Ovary (tissue), 9 donors: ENCODE data around the gene LIMS2. TPM values are rescaled to one million over a fixed set of nuclear protein-coding genes. Genes with fewer than 3 reads are reported as not detected.

Source experiments
- DNase-seq, 5 donors: peaks; one replicate each; pipeline ENCODE4 v3.0.0-alpha.2; 2019 to 2020
- H3K27ac ChIP-seq, 2 donors: fragments of 200-600 bp; one replicate each; pipeline versions ENCODE4 v1.5.1 to v1.8.0; 2019 to 2022
- H3K27me3 ChIP-seq: fragments of 200-600 bp; one replicate; pipeline ENCODE4 v1.8.0; 2022
- H3K36me3 ChIP-seq: fragments of 200-600 bp; sonication (generic); one replicate; pipeline ENCODE4 v1.5.1; 2019
- H3K4me1 ChIP-seq: one replicate; pipeline ENCODE4 v1.8.1; 2013; ENCODE audit warnings: mild to moderate bottlenecking, moderate library complexity; ENCODE audit not compliant: insufficient read depth
- H3K4me3 ChIP-seq: fragments of 200-600 bp; sonication (generic); one replicate; pipeline ENCODE4 v1.5.1; 2017
- H3K9me3 ChIP-seq, 2 donors: fragments of 200-600 bp in 1 of 2; sonication (generic) in 1 of 2; one replicate each; pipeline versions ENCODE4 v1.5.1 to v1.8.1; 2013 to 2019; ENCODE audit warnings: mild to moderate bottlenecking in 1 of 2, moderate library complexity in 1 of 2
- EP300 ChIP-seq: sonication (generic); formaldehyde crosslinking; IDR thresholded peaks from one replicate; pipeline ENCODE4 v1.6.1; 2017; ENCODE audit warnings: antibody characterized with exemption
- POLR2A ChIP-seq: fragments of 450-650 bp; IDR thresholded peaks from one replicate; pipeline ENCODE4 v1.6.1; 2017; ENCODE audit warnings: antibody characterized with exemption, mild to moderate bottlenecking, moderate library complexity
- WGBS, 3 donors: extraction: QIAGEN DNeasy Blood & Tissue Kit in 1 of 3; methylation state at CpG; one replicate each; pipeline versions ENCODE4 v1.1.5 to v1.1.7; 2013 to 2017; 5-methylcytosine and 5-hydroxymethylcytosine counted together
- intact Hi-C, 4 donors: fragments of 100-400 bp; cut with DNase I; formaldehyde crosslinking; loops; one replicate each; pipeline versions ENCODE4 v1.11.0 to v1.15.1; 2022 to 2023
- polyA plus RNA-seq, 2 donors: library from polyadenylated mRNA; stranded (reverse); fragments of 200-250 nt in 1 of 2; fragments of 350-450 nt in 1 of 2; fragmentation: Illumina TruSeq in 1 of 2; extraction: RNeasy Lipid Tissue Mini Kit (QIAGEN cat#74804) in 1 of 2; gene quantifications; one replicate each; pipeline ENCODE4 v1.2.3, GENCODE V29; 2013 to 2014
- total RNA-seq, 7 donors: library from RNA; depleted of rRNA in 2 of 7; stranded (reverse); fragments of >200 nt in 2 of 7; fragmentation: NEBNext Ultra II Directional in 3 of 7; extraction: Animal tissue kit (Norgen Biotek cat#: 25700) in 3 of 7; gene quantifications; one replicate each; pipeline versions ENCODE4 v1.1.0 to v1.2.4, GENCODE V29; 2016 to 2023
- TF ChIP-seq, protein P1 (sequence below), 3 donors: fragments of 450-650 bp in 2 of 3; fragments of 200-600 bp in 1 of 3; IDR thresholded peaks; one replicate each; pipeline versions ENCODE4 v1.5.1 to v1.8.0; 2016 to 2022; ENCODE audit warnings: antibody characterized with exemption in 3 of 3, mild to moderate bottlenecking in 1 of 3
- donor health status: DM: no; HTN: no; CAD: no; lungs with moderate emphysema.
- donor health status: DM: no; HTN: no; CAD: no.
- donor health status: Bipolar disorder and iron deficiency.
- donor health status: DM: yes; HTN: yes; CAD: no.
- donor health status: DM: no; HTN: no; CAD: no.
- donor health status: DM: yes; HTN: yes; CAD: no.

The LIMS2 gene
- total and polyA plus RNA-seq, 9 donors = 3.8 to 70.4 (median 19.1) TPM

DNA sequence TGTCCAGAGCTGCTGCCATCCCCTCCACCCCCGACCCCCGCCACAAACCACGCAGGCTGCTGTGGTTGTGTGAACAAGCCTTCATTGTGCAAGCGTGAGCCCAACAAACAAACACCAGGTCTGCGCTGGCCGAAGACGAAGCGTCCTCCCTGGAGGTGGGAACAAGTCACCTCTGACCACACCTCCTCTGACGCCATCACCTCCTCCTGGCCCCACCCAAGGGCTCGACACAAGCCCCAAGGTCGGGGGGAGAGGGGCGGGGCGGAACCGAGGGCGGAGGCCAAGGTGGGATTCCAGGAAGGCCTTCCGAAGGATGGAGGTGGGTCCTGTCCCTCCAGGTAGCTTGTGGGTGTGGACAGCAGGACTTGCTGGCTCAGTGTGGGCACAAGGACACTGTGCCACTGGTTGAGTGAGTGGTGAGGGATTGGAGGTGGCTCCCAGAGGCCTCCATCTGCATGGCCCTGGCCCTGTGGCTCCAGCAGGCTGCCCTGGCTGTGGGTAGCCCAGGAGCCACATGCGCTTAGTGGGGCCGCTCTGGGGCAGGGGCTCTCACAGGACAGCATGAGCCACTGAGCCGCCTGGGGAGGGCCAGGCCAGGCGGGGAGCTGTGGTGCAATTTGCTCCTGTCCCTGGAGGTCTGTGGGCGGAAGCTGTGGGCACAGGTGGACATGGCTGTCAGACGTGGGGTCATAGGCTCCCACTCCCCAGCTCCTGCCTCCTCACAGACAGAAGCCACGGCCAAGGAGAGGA is 36.8 kb downstream of the LIMS2 start:
- Histone ChIP-seq H3K36me3 (no peaks in the 10 kb centered on the region), H3K4me3 (no peak overlapping the region), H3K4me1 (peaks cover 4% of the 10 kb centered on the region), H3K9me3 (no peaks in the 10 kb centered on the region), H3K27ac (no peak overlapping the region), H3K27me3 (no peaks in the 10 kb centered on the region)
- 78 to 82% (median 81%) methylated on average over 22 to 23 of the region's 23 CpGs for WGBS, 3 donors
- no peak for TF ChIP-seq EP300
- intact Hi-C loops = no loop called here
- no peak for DNase-seq

DNA sequence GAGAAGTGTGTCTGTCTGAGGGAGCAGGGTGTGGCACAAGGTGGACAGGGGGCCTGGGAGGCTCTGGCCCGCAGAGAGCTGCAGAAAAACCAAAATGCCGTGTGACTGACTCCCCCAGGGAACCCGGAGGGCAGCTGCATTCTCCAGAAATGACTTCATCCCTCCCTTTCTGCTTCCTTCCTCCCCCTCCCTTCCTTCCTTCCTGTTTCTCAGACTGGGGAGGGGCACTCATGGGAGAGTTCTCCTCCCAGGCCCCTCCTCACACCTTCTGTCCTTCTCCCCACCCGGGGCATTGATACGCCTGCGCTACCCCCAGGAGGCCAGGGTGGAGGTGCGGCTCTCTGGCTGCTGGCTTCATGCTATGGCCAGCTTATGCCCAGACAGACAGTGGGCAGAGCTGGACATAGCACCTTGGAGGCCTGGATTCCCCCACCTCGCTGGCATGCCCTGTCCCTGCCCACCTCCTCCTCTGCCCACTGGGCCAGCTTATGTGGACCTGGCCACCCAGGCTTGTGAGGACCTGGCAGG is 37.5 kb downstream of the LIMS2 start:
- intact Hi-C loops = no loop called here
- H3K9me3 ChIP-seq = no peaks in the 10 kb centered on the region
- H3K27ac ChIP-seq = no peak overlapping the region
- H3K36me3 ChIP-seq = no peaks in the 10 kb centered on the region
- no peak overlapping the region for H3K4me3 ChIP-seq
- peaks cover 4% of the 10 kb centered on the region for H3K4me1 ChIP-seq
- 33 to 43% (median 40%) methylated on average over 8 of the region's 8 CpGs for WGBS, 3 donors
- no peak for DNase-seq
- H3K27me3 ChIP-seq = no peaks in the 10 kb centered on the region
- TF ChIP-seq, protein P1, sequence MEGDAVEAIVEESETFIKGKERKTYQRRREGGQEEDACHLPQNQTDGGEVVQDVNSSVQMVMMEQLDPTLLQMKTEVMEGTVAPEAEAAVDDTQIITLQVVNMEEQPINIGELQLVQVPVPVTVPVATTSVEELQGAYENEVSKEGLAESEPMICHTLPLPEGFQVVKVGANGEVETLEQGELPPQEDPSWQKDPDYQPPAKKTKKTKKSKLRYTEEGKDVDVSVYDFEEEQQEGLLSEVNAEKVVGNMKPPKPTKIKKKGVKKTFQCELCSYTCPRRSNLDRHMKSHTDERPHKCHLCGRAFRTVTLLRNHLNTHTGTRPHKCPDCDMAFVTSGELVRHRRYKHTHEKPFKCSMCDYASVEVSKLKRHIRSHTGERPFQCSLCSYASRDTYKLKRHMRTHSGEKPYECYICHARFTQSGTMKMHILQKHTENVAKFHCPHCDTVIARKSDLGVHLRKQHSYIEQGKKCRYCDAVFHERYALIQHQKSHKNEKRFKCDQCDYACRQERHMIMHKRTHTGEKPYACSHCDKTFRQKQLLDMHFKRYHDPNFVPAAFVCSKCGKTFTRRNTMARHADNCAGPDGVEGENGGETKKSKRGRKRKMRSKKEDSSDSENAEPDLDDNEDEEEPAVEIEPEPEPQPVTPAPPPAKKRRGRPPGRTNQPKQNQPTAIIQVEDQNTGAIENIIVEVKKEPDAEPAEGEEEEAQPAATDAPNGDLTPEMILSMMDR (IDR thresholded peaks at IDR 0.05) = no peak
- TF ChIP-seq POLR2A = no peak
- TF ChIP-seq EP300 = no peak

DNA sequence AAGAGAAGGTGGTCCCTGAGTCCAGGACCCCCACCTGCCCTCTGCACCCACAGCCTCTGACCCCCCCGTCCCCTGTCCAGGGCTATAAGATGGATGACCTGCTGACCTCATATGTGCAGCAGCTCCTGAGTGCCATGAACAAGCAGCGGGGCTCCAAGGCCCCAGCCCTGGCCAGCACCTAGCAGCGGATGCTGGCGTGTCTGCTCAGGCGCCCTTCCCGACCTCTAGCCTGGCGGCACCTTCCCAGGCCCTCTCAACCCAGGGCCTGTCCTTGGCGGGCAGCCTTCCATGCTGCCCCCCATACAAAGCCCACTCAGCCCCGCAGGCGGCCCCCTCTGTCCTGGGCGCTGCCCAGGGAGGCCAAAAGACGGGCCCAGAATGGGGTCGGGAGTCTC is 38.1 kb downstream of the LIMS2 start:
- no peak overlapping the region for H3K27ac ChIP-seq
- H3K27me3 ChIP-seq = no peaks in the 10 kb centered on the region
- no peak for DNase-seq
- H3K4me3 ChIP-seq = no peak overlapping the region
- peaks cover 4% of the 10 kb centered on the region for H3K4me1 ChIP-seq
- no peaks in the 10 kb centered on the region for H3K9me3 ChIP-seq
- intact Hi-C loops = no loop called here
- WGBS, 3 donors = 73 to 78% (median 74%) methylated on average over 12 to 13 of the region's 13 CpGs
- H3K36me3 ChIP-seq = no peaks in the 10 kb centered on the region
- TF ChIP-seq, protein P1 (IDR thresholded peaks at IDR 0.05) = no peak
- TF ChIP-seq EP300 (no peak), POLR2A (no peak)

DNA sequence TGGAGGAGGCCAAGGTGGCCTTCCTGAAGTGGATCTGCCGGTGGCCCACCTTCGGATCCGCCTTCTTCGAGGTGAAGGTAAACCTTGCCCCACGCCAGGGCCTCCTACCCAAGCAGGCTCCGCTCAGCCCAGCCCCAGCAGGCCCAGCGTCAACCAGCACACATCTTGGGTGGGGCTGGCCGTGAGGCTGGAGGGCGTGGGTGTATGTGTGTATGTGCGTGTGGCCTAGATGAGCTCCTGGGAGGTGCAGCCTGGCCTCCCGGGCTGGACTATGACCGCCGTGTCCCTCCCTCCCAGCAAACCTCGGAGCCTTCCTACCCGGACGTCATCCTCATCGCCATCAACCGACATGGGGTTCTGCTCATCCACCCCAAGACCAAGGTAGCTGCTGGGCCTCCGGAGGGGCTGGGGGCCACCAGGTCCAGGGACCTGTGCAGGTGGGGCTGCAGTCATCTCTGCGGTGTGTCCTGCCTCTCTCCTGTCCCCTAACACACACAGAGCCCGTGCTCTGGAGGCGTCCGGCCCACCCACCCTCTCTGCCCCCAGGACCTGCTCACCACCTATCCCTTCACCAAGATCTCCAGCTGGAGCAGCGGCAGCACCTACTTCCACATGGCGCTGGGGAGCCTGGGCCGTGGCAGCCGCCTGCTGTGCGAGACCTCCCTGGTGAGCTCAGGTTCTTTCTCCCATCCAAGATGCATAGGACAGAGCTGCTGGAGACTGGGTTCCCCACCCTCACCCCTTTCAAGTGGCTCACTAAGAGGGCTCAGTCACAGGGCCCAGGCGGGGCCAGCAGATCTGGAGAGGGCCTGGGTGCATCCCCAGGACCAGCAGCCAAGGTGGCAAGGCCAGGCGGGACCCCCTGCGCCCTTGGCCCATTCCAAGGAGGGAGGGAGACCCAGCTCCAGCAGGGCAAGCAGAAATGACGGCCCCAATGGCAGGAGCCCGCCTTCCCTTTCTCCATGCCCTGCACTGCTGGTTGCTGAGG is 38.8 kb downstream of the LIMS2 start:
- TF ChIP-seq, protein P1 (IDR thresholded peaks at IDR 0.05) = no peak
- no peak for TF ChIP-seq EP300
- TF ChIP-seq POLR2A = no peak
- intact Hi-C loops = no loop called here
- Histone ChIP-seq H3K4me1 (peaks cover 4% of the 10 kb centered on the region), H3K36me3 (no peaks in the 10 kb centered on the region), H3K27ac (no peak overlapping the region), H3K9me3 (no peaks in the 10 kb centered on the region), H3K4me3 (no peak overlapping the region), H3K27me3 (no peaks in the 10 kb centered on the region)
- WGBS, 3 donors = 90 to 95% (median 93%) methylated on average over 31 to 33 of the region's 33 CpGs
- no peak for DNase-seq
